Fibroblast of lung (primary cell): ENCODE data around the gene P2RY11. TPM values are rescaled to one million over a fixed set of nuclear protein-coding genes. Genes with fewer than 3 reads are reported as not detected.

Experiments used
- DNase-seq, 2 donors: peaks; one replicate each; pipeline versions ENCODE4 v3.0.0 to v3.0.0-alpha.2; 2010; ENCODE audit warnings: low read depth in 2 of 2
- H2AFZ ChIP-seq: 2 replicates; pipeline ENCODE4 v1.5.1; 2012; ENCODE audit warnings: low read length, control low read depth, inconsistent platforms
- H3K27ac ChIP-seq: 2 replicates; pipeline ENCODE4 v1.5.1; 2011; ENCODE audit warnings: low read length, control low read depth; ENCODE audit not compliant: insufficient read depth
- H3K27me3 ChIP-seq: 2 replicates; pipeline ENCODE4 v1.5.1; 2011; ENCODE audit warnings: mild to moderate bottlenecking, low read length; ENCODE audit not compliant: control insufficient read depth, insufficient read depth
- H3K36me3 ChIP-seq: 2 replicates; pipeline ENCODE4 v1.5.1; 2011; ENCODE audit warnings: low read length; ENCODE audit not compliant: control insufficient read depth, insufficient read depth
- H3K4me1 ChIP-seq: 2 replicates; pipeline ENCODE4 v1.5.1; 2011; ENCODE audit warnings: low read length; ENCODE audit not compliant: control insufficient read depth, insufficient read depth; ENCODE audit errors: extremely low read depth
- H3K4me2 ChIP-seq: 2 replicates; pipeline ENCODE4 v1.5.1; 2011; ENCODE audit warnings: low read length, control low read depth; ENCODE audit not compliant: insufficient read depth; ENCODE audit errors: extremely low read depth
- H3K4me3 ChIP-seq, 4 experiments: fragments of 200-600 bp in 1 of 4; sonication (generic) in 1 of 4; replicated peaks in 1 of 4; 2 replicates each; pipeline ENCODE4 v1.5.1; 2011 to 2016; ENCODE audit warnings: low read length in 4 of 4, low read depth in 3 of 4, mild to moderate bottlenecking in 3 of 4, control low read depth in 2 of 4, inconsistent platforms in 1 of 4, mixed read lengths in 1 of 4; ENCODE audit not compliant: insufficient read depth in 1 of 4; ENCODE audit errors: control extremely low read depth in 1 of 4
- H3K79me2 ChIP-seq: 2 replicates; pipeline ENCODE4 v1.5.1; 2012; ENCODE audit warnings: mild to moderate bottlenecking, low read length, inconsistent platforms; ENCODE audit not compliant: control insufficient read depth, insufficient read depth
- H3K9ac ChIP-seq: 2 replicates; pipeline ENCODE4 v1.5.1; 2011; ENCODE audit warnings: mild to moderate bottlenecking, low read length, control low read depth; ENCODE audit not compliant: insufficient read depth
- H3K9me3 ChIP-seq: 2 replicates; pipeline ENCODE4 v1.5.1; 2012; ENCODE audit warnings: low read depth, low read length; ENCODE audit not compliant: control insufficient read depth, insufficient read depth
- H4K20me1 ChIP-seq: 2 replicates; pipeline ENCODE4 v1.5.1; 2011; ENCODE audit warnings: low read length; ENCODE audit not compliant: control insufficient read depth, insufficient read depth; ENCODE audit errors: extremely low read depth
- CTCF ChIP-seq, 2 donors: IDR thresholded peaks in 1 of 2; conservative IDR thresholded peaks in 1 of 2; 1 replicate in 1 of 2; 2 replicates in 1 of 2; pipeline ENCODE4 v1.5.1; 2011 to 2012; ENCODE audit warnings: low read length in 2 of 2, control low read depth in 1 of 2, inconsistent platforms in 1 of 2, low read depth in 1 of 2, mild to moderate bottlenecking in 1 of 2
- EZH2 ChIP-seq: IDR thresholded peaks from 2 replicates; pipeline ENCODE4 v1.5.1; 2012; ENCODE audit warnings: low read length, control low read depth, mild to moderate bottlenecking; ENCODE audit errors: missing control alignments
- polyA plus RNA-seq, 2 donors: library from polyadenylated mRNA; depleted of rRNA in 1 of 2; stranded (reverse) in 1 of 2; unstranded in 1 of 2; fragments of >200 nt; gene quantifications; 2 replicates each; pipeline ENCODE4 v1.2.1, GENCODE V29; 2011 to 2012; ENCODE audit warnings: missing spikeins in 1 of 2
- total RNA-seq: library from RNA; depleted of rRNA; stranded (reverse); fragments of >200 nt; gene quantifications from 2 replicates; pipeline ENCODE4 v1.2.1, GENCODE V29; 2014

The P2RY11 gene
- total and polyA plus RNA-seq, 2 donors (not counting 1 experiment from before 2014, with no cell fraction given), result 0.68 to 3.3 TPM

GRCh38 chr19:10083911-10084310 is 27.6 kb upstream of the P2RY11 start:
- Histone ChIP-seq H3K4me2 (no peak overlapping the region), H3K27me3 (no peaks in the 10 kb centered on the region), H3K4me3 (no peak overlapping the region), H3K79me2 (no peaks in the 10 kb centered on the region), H3K4me1 (no peaks in the 10 kb centered on the region), H3K27ac (no peak overlapping the region), H3K9ac (no peak overlapping the region), H3K36me3 (no peaks in the 10 kb centered on the region), H3K9me3 (no peaks in the 10 kb centered on the region), H2AFZ (no peak overlapping the region), H4K20me1 (no peaks in the 10 kb centered on the region)
- no peak for DNase-seq
- TF ChIP-seq EZH2, result no peak
- no peak for TF ChIP-seq CTCF (conservative IDR thresholded peaks at IDR 0.05 in 1 of 2, IDR thresholded peaks at IDR 0.05 in 1 of 2; ENCODE audit: low read depth in 1 of 2, low read length in 2 of 2)

- no peaks in the 10 kb centered on the region for H3K4me1 ChIP-seq
- H3K79me2 ChIP-seq, result no peaks in the 10 kb centered on the region
- H3K9ac ChIP-seq, result no peak overlapping the region
- no peak overlapping the region for H3K4me3 ChIP-seq
- no peak overlapping the region for H3K4me2 ChIP-seq
- no peaks in the 10 kb centered on the region for H3K27me3 ChIP-seq
- no peaks in the 10 kb centered on the region for H4K20me1 ChIP-seq
- peaks cover 6% of the 10 kb centered on the region for H3K36me3 ChIP-seq
- TF ChIP-seq CTCF (conservative IDR thresholded peaks at IDR 0.05 in 1 of 2, IDR thresholded peaks at IDR 0.05 in 1 of 2; ENCODE audit: low read depth in 1 of 2, low read length in 2 of 2) (no peak), EZH2 (no peak)
- H3K27ac ChIP-seq, result no peak overlapping the region
- H3K9me3 ChIP-seq, result no peaks in the 10 kb centered on the region
- no peak overlapping the region for H2AFZ ChIP-seq
- no peak for DNase-seq
Measured at GRCh38 chr19:10084803-10085202, 26.7 kb upstream of the P2RY11 start.

- peaks cover 6% of the 10 kb centered on the region for H3K36me3 ChIP-seq
- peak within 1 kb of the TSS; percentile 54 for H2AFZ ChIP-seq
- DNase-seq, result peak; percentile 43 to 58
- H3K27ac ChIP-seq, result peak within 1 kb of the TSS; percentile 49
- no peaks in the 10 kb centered on the region for H4K20me1 ChIP-seq
- no peaks in the 10 kb centered on the region for H3K4me1 ChIP-seq
- no peak for TF ChIP-seq CTCF (conservative IDR thresholded peaks at IDR 0.05 in 1 of 2, IDR thresholded peaks at IDR 0.05 in 1 of 2; ENCODE audit: low read depth in 1 of 2, low read length in 2 of 2)
- TF ChIP-seq EZH2, result no peak
- H3K9ac ChIP-seq, result peak within 1 kb of the TSS; percentile 60
- H3K9me3 ChIP-seq, result no peaks in the 10 kb centered on the region
- H3K79me2 ChIP-seq, result no peaks in the 10 kb centered on the region
- H3K4me3 ChIP-seq, result peak within 1 kb of the TSS; percentile 67 to 99 (median 77)
- H3K27me3 ChIP-seq, result no peaks in the 10 kb centered on the region
- H3K4me2 ChIP-seq, result peak within 1 kb of the TSS; percentile 69
Measured at GRCh38 chr19:10085641-10086590, 25.6 kb upstream of the P2RY11 start, which contains the start of gene SHFL. Gene SHFL, plus strand, starts transcription at chr19:10086317. Its CDS starts 111 bp downstream, at chr19:10086428.
